Mucosa of descending colon (tissue), 3 donors: ENCODE results near the gene CFAP99. TPM values are rescaled to one million over a fixed set of nuclear protein-coding genes. Genes with fewer than 3 reads are reported as not detected.
"Not testable (repeated sequence)": the region's sequence is repeated elsewhere in the genome, so short reads cannot be mapped to it uniquely, and the experiment has no call there.

Experiments used
- ATAC-seq: fragments of 200-7000 bp; cut with Tn5 transposase; one replicate; pipeline ENCODE4 v1.9.1; 2020; ENCODE audit warnings: mild to moderate bottlenecking, moderate library complexity
- DNase-seq, 3 donors: peaks; one replicate each; pipeline ENCODE4 v3.0.0-alpha.2; 2020
- H3K36me3 ChIP-seq: fragments of 200-600 bp; one replicate; pipeline ENCODE4 v1.8.0; 2021; ENCODE audit warnings: low read depth, mild to moderate bottlenecking
- H3K4me1 ChIP-seq: fragments of 200-600 bp; one replicate; pipeline ENCODE4 v1.8.0; 2021; ENCODE audit warnings: low read depth, mild to moderate bottlenecking
- H3K4me3 ChIP-seq: fragments of 200-600 bp; one replicate; pipeline ENCODE4 v1.8.0; 2021; ENCODE audit warnings: mild to moderate bottlenecking
- H3K9me3 ChIP-seq: fragments of 200-600 bp; one replicate; pipeline ENCODE4 v1.8.0; 2021; ENCODE audit warnings: mild to moderate bottlenecking
- intact Hi-C, 2 donors: fragments of 100-400 bp; cut with DNase I in 1 of 2; cut with micrococcal nuclease in 1 of 2; formaldehyde crosslinking; loops; one replicate each; pipeline versions ENCODE4 v1.11.0 to v1.11.1; 2022; cut with DNase I, micrococcal nuclease
- total RNA-seq, 3 donors: library from RNA; stranded (reverse); fragmentation: NEBNext Ultra II Directional in 2 of 3; extraction: Animal tissue kit (Norgen Biotek cat#: 25700) in 2 of 3; gene quantifications; one replicate each; pipeline versions ENCODE4 v1.2.1 to v1.2.4, GENCODE V29; 2021 to 2023
- TF ChIP-seq, protein P1 (sequence below): fragments of 200-600 bp; IDR thresholded peaks from one replicate; pipeline ENCODE4 v1.8.0; 2022; ENCODE audit warnings: antibody characterized with exemption, mild to moderate bottlenecking
- donor health status: DM: no; HTN: no; CAD: no; lungs with moderate emphysema.
- donor health status: DM: no; HTN: no; CAD: no.
- donor health status: DM: no; HTN: yes; CAD: no.

Gene CFAP99
- total RNA-seq, 3 donors from 2014 or later, result 1.2 to 1.3 (median 1.2) TPM

- Histone ChIP-seq H3K4me1 (no peaks in the 10 kb centered on the region), H3K4me3 (no peak overlapping the region), H3K9me3 (no peaks in the 10 kb centered on the region), H3K36me3 (no peaks in the 10 kb centered on the region)
- ATAC-seq, result no peak
- intact Hi-C loops, result no loop called here
- DNase-seq, result no peak
- TF ChIP-seq, protein P1, sequence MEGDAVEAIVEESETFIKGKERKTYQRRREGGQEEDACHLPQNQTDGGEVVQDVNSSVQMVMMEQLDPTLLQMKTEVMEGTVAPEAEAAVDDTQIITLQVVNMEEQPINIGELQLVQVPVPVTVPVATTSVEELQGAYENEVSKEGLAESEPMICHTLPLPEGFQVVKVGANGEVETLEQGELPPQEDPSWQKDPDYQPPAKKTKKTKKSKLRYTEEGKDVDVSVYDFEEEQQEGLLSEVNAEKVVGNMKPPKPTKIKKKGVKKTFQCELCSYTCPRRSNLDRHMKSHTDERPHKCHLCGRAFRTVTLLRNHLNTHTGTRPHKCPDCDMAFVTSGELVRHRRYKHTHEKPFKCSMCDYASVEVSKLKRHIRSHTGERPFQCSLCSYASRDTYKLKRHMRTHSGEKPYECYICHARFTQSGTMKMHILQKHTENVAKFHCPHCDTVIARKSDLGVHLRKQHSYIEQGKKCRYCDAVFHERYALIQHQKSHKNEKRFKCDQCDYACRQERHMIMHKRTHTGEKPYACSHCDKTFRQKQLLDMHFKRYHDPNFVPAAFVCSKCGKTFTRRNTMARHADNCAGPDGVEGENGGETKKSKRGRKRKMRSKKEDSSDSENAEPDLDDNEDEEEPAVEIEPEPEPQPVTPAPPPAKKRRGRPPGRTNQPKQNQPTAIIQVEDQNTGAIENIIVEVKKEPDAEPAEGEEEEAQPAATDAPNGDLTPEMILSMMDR, result no peak
These were observed 43.3 kb upstream of the CFAP99 start for GRCh38 chr4:2375427-2375826.

- H3K4me1 ChIP-seq, result no peaks in the 10 kb centered on the region
- no peaks in the 10 kb centered on the region for H3K36me3 ChIP-seq
- no peak overlapping the region for H3K4me3 ChIP-seq
- TF ChIP-seq, protein P1, result no peak
- DNase-seq, result no peak
- no peaks in the 10 kb centered on the region for H3K9me3 ChIP-seq
- ATAC-seq, result no peak
- intact Hi-C loops, result no loop called here
These were observed 41.5 kb upstream of the CFAP99 start for GRCh38 chr4:2377241-2377640.

- Histone ChIP-seq H3K4me3 (no peak overlapping the region), H3K36me3 (no peaks in the 10 kb centered on the region), H3K4me1 (no peaks in the 10 kb centered on the region), H3K9me3 (no peaks in the 10 kb centered on the region)
- DNase-seq (no peak), ATAC-seq (no peak)
- intact Hi-C loops, result no loop called here
- TF ChIP-seq, protein P1, result no peak
These were observed 40.4 kb upstream of the CFAP99 start for GRCh38 chr4:2378401-2378800.

DNA sequence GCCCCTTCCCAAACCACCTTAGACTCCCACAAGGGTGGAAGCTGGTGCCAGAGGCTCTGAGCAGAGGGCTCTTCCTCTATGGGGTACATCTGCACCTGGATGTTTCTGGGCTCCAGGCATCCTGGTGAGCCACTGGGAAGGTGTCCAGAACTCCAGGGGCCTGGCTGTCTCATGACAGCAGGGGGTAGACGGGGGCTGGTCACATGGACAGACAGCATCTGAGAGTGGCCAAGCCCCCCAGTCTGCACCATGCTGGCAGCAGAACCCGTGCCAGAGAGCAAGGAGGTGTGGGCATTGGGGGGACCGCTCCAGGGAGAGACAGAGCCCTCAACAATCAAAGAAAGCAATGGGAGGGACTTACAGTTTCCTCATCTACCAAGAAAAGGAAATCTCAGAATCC, 39.9 kb upstream of the CFAP99 start:
- Histone ChIP-seq H3K36me3 (no peaks in the 10 kb centered on the region), H3K4me3 (no peak overlapping the region), H3K9me3 (no peaks in the 10 kb centered on the region), H3K4me1 (no peaks in the 10 kb centered on the region)
- intact Hi-C loops, result no loop called here
- ATAC-seq (no peak), DNase-seq (no peak)
- TF ChIP-seq, protein P1, result no peak

DNA sequence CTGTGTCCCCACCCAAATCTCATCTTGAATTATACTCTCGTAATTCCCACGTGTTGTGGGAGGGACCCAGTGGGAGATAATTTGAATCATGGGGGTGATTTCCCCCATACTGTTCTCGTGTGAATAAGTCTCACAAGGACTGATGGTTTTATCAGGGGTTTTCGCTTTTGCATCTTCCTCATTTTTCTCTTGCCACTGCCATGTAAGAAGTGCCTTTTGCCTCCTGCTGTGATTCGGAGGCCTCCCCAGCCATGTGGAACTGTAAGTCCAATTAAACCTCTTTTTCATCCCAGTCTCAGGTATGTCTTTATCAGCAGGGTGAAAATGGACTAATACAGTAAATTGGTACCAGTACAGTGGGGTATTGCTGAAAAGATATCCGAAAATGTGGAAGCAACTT, 38.2 kb upstream of the CFAP99 start:
- H3K4me1 ChIP-seq, H3K9me3 ChIP-seq, H3K4me3 ChIP-seq, ATAC-seq, intact Hi-C loops, H3K36me3 ChIP-seq, DNase-seq: not testable (repeated sequence)

- ATAC-seq, intact Hi-C loops, H3K4me1 ChIP-seq, DNase-seq, H3K36me3 ChIP-seq, H3K4me3 ChIP-seq, H3K9me3 ChIP-seq: not testable (repeated sequence)
These were observed 36.0 kb upstream of the CFAP99 start for GRCh38 chr4:2382769-2383202.

DNA sequence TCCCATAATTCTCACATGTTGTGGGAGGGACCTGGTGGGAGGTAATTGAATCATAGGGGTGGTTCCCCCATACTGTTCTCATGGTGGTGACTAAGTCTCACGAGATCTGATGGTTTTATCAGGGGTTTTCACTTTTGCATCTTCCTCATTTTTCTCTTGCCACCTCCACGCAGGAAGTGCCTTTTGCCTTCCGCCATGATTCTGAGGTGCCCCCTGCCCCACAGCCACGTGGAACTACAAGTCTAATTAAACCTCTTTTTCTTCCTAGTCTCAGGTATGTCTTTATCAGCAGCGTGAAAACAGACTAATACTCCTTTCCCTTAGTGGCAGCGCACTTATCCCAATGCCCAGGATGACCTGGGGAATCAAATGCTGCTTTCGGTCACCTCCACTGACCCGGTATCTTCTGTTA, 35.5 kb upstream of the CFAP99 start:
- H3K4me1 ChIP-seq, H3K4me3 ChIP-seq, intact Hi-C loops, H3K36me3 ChIP-seq, ATAC-seq, DNase-seq, H3K9me3 ChIP-seq: not testable (repeated sequence)
